ENCODE data around the gene HDAC4. TPM values are rescaled to one million over a fixed set of nuclear protein-coding genes. Genes with fewer than 3 reads are reported as not detected.

Gene HDAC4
- total and polyA plus RNA-seq, 2 of the 4 experiments (the other 2 are of a cell fraction): 4.1 to 7.2 TPM

DNA sequence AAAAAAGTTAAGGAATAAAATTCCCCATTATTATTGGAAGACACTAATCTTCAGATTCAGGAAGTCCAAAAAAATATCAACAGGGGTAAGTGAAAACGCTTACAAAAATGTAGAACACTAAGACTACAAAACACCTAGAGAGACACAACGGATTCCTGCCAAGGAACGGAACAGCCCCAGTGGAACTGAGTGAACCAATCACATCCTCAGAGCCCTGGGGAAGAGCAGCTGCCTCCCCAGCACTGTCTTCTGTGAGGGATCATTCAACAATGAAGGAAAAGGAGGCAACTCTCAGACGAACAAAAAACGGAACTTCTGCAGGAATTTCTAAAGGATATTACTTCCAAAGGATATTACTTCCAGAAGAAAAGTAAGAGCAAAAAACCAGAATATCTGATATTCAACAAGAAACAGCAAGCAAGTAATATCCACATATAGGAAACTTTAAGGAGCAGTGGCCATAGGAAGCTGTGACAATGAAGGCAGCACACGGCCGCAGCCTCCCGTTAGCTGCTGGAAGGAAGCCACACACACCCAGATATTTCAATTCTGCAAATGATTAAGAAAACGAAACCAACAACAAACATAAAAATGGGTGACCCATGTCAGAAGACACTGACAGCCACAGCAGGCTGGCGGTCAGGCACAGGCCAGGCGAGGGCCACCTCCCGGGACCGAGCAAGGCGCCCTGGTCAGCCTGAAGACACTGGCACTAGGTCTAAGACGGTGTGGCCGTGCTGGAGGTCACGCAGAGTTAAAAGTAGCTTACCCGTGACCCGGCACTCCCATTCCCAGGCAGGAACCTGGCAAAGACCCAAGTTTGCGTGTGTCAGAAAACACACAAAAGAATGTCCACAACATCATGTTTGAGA lies 81.8 kb downstream of the HDAC4 start:
- H3K14ac ChIP-seq (replicated peaks; ENCODE audit: low read depth, low read length): no peak overlapping the region; the same call in 1 of the 2 replicates
- peak overlapping the region; percentile 63 for H2BK20ac ChIP-seq (ENCODE audit: low read depth, low read length)
- H3K79me1 ChIP-seq (ENCODE audit: low read depth in 1 of 2, low read length in 2 of 2): peaks cover 46 to 77% of the 10 kb centered on the region in 2 experiments
- POLR2A ChIA-PET (ENCODE audit: unreplicated experiment): interaction anchor here (0.6 kb wide), 1 partner anchor 176 kb away, joined by 7 read pairs; no protein-coding TSS in a partner anchor
- in situ Hi-C loops (cut with MboI; ENCODE audit: low sequenced_read_pairs): no loop called here
- peak overlapping the region; percentile 17; the same call in 1 of the 2 replicates for H3K9ac ChIP-seq (ENCODE audit: low read depth, low read length)
- H3K36me3 ChIP-seq (ENCODE audit: control insufficient read depth, insufficient read depth, low read length): peaks cover 9% of the 10 kb centered on the region
- H3K56ac ChIP-seq (ENCODE audit: extremely low read depth, insufficient read depth, low read length): no peak overlapping the region
- no peak overlapping the region for H2AK5ac ChIP-seq (ENCODE audit: low read depth, low read length)
- no TSS peak for BruUV-seq (replicated peaks)
- no peaks in the 10 kb centered on the region for H3K27me3 ChIP-seq (ENCODE audit: control insufficient read depth, insufficient read depth, low read length)
- peak overlapping the region; percentile 51 for H3K4me2 ChIP-seq (ENCODE audit: low read depth, low read length)
- H4K20me1 ChIP-seq (ENCODE audit: insufficient read depth, low read length): no peaks in the 10 kb centered on the region
- peak overlapping the region; percentile 40; the same call in 1 of the 2 replicates for H3K23ac ChIP-seq (ENCODE audit: low read depth, low read length)
- 70% methylated on average over 5 of the region's 20 CpGs; no CpG with 5 or more reads in 1 of the 2 experiments for WGBS, 2 experiments (ENCODE audit: extremely low coverage in 2 of 2, insufficient read length in 1 of 2)
- peak overlapping the region; percentile 27 for H2BK120ac ChIP-seq (ENCODE audit: low read depth, low read length)
- H2BK5ac ChIP-seq (ENCODE audit: low read depth, low read length, poor library complexity, severe bottlenecking): peak overlapping the region; percentile 1
- H3K27ac ChIP-seq (ENCODE audit: insufficient read depth, low read length): peak overlapping the region; percentile 61
- TF ChIP-seq, protein P1, sequence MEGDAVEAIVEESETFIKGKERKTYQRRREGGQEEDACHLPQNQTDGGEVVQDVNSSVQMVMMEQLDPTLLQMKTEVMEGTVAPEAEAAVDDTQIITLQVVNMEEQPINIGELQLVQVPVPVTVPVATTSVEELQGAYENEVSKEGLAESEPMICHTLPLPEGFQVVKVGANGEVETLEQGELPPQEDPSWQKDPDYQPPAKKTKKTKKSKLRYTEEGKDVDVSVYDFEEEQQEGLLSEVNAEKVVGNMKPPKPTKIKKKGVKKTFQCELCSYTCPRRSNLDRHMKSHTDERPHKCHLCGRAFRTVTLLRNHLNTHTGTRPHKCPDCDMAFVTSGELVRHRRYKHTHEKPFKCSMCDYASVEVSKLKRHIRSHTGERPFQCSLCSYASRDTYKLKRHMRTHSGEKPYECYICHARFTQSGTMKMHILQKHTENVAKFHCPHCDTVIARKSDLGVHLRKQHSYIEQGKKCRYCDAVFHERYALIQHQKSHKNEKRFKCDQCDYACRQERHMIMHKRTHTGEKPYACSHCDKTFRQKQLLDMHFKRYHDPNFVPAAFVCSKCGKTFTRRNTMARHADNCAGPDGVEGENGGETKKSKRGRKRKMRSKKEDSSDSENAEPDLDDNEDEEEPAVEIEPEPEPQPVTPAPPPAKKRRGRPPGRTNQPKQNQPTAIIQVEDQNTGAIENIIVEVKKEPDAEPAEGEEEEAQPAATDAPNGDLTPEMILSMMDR (conservative IDR thresholded peaks at IDR 0.05; ENCODE audit: low read depth, low read length): no peak
- dilution Hi-C loops (cut with HindIII; ENCODE audit: low sequenced_read_pairs, unreplicated experiment): no loop called here
- peak; percentile 59 for ATAC-seq (ENCODE audit: low read depth)
- no peak overlapping the region for H2AK9ac ChIP-seq (replicated peaks; ENCODE audit: low read depth, low read length, poor library complexity)
- H3K9me3 ChIP-seq (ENCODE audit: control insufficient read depth, insufficient read depth, low read length): peaks cover 2% of the 10 kb centered on the region; the same call in 1 of the 2 replicates
- H3K4me3 ChIP-seq (ENCODE audit: insufficient read depth, low read depth, low read length): peak overlapping the region; percentile 4; the same call in 1 of the 2 replicates
- peak; percentile 20 for DNase-seq
- intact Hi-C loops (cut with micrococcal nuclease): no loop called here
- peak overlapping the region; percentile 7; the same call in 1 of the 2 replicates for H4K91ac ChIP-seq (ENCODE audit: insufficient read depth, low read depth, low read length)
- no peaks in the 10 kb centered on the region; the same call in 1 of the 2 replicates for H3K9me1 ChIP-seq (ENCODE audit: insufficient read depth, low read length)
- peak overlapping the region; percentile 25; the same call in 1 of the 3 replicates for H2BK15ac ChIP-seq (ENCODE audit: low read depth, low read length)
- CTCF ChIA-PET: interaction anchor here (1.4 kb wide), 1 partner anchor 11 kb away, joined by 3 read pairs; no protein-coding TSS in a partner anchor
- H3K4ac ChIP-seq (ENCODE audit: low read depth, low read length): peak overlapping the region; percentile 53
- peak overlapping the region; percentile 3 for H2AFZ ChIP-seq (replicated peaks; ENCODE audit: low read length, poor library complexity)
- H4K8ac ChIP-seq (ENCODE audit: low read depth in 2 of 2, low read length in 2 of 2): peak overlapping the region; percentile 0 to 27
- H3K18ac ChIP-seq (ENCODE audit: low read depth, low read length): peak overlapping the region; percentile 31
- peak overlapping the region; percentile 11 for H4K5ac ChIP-seq (ENCODE audit: low read depth, low read length)
- H3K4me1 ChIP-seq (ENCODE audit: control insufficient read depth, insufficient read depth, low read length): peaks cover 22% of the 10 kb centered on the region

Data from IMR-90 (cell line).